ENCODE measurements around the gene ZNF367. TPM values are rescaled to one million over a fixed set of nuclear protein-coding genes. Genes with fewer than 3 reads are reported as not detected.

ZNF367 gene
- total RNA-seq, 6 experiments from 2014 or later, result 6.1 to 12.2 (median 11.5) TPM

- peaks cover 29% of the 10 kb centered on the region for H3K36me3 Mint-ChIP-seq (ENCODE audit: low read depth)
- peak overlapping the region; percentile 69 for H3K4me3 Mint-ChIP-seq
- H3K4me1 Mint-ChIP-seq (ENCODE audit: low read depth), result peaks cover 36% of the 10 kb centered on the region
- DNase-seq, result peak; percentile 60
- peak overlapping the region; percentile 80 for H3K27ac Mint-ChIP-seq
- TF ChIP-seq CTCF (IDR thresholded peaks at IDR 0.05), result no peak
- H3K27me3 Mint-ChIP-seq (ENCODE audit: insufficient read depth), result no peaks in the 10 kb centered on the region
- no peaks in the 10 kb centered on the region for H3K9me3 Mint-ChIP-seq
These were observed 42.7 kb upstream of the ZNF367 start for GRCh38 chr9:96460882-96461281.

- peak overlapping the region; percentile 69; the same call in 1 of the 2 replicates for H3K4me3 Mint-ChIP-seq
- no peak for DNase-seq
These were observed 42.3 kb upstream of the ZNF367 start for GRCh38 chr9:96460470-96460869.

GRCh38 chr9:96459268-96460007, 41.3 kb upstream of the ZNF367 start:
- no peak for TF ChIP-seq CTCF (IDR thresholded peaks at IDR 0.05)
- no peaks in the 10 kb centered on the region for H3K9me3 Mint-ChIP-seq
- H3K4me1 Mint-ChIP-seq (ENCODE audit: low read depth), result peaks cover 36% of the 10 kb centered on the region
- H3K36me3 Mint-ChIP-seq (ENCODE audit: low read depth), result peaks cover 20% of the 10 kb centered on the region
- no peaks in the 10 kb centered on the region for H3K27me3 Mint-ChIP-seq (ENCODE audit: insufficient read depth)
- peak overlapping the region; percentile 51; the same call in 1 of the 2 replicates for H3K27ac Mint-ChIP-seq
- no peak overlapping the region; the same call in 1 of the 2 replicates for H3K4me3 Mint-ChIP-seq
- DNase-seq, result no peak

More at GRCh38 chr9:96460470-96460869, 42.3 kb upstream of the ZNF367 start:
- no peaks in the 10 kb centered on the region for H3K9me3 Mint-ChIP-seq
- no peak for TF ChIP-seq CTCF (IDR thresholded peaks at IDR 0.05)
- peak overlapping the region; percentile 82 for H3K27ac Mint-ChIP-seq
- peaks cover 25% of the 10 kb centered on the region for H3K36me3 Mint-ChIP-seq (ENCODE audit: low read depth)
- H3K27me3 Mint-ChIP-seq (ENCODE audit: insufficient read depth), result no peaks in the 10 kb centered on the region
- peaks cover 36% of the 10 kb centered on the region for H3K4me1 Mint-ChIP-seq (ENCODE audit: low read depth)

GRCh38 chr9:96458226-96458625, 40.1 kb upstream of the ZNF367 start:
- H3K4me1 Mint-ChIP-seq (ENCODE audit: low read depth), result peaks cover 44% of the 10 kb centered on the region
- H3K27me3 Mint-ChIP-seq (ENCODE audit: insufficient read depth), result no peaks in the 10 kb centered on the region
- H3K4me3 Mint-ChIP-seq, result no peak overlapping the region
- H3K9me3 Mint-ChIP-seq, result no peaks in the 10 kb centered on the region
- TF ChIP-seq CTCF (IDR thresholded peaks at IDR 0.05), result no peak
- DNase-seq, result no peak
- H3K27ac Mint-ChIP-seq, result no peak overlapping the region
- H3K36me3 Mint-ChIP-seq (ENCODE audit: low read depth), result peaks cover 20% of the 10 kb centered on the region

GRCh38 chr9:96457266-96457665, 39.1 kb upstream of the ZNF367 start:
- no peak for TF ChIP-seq CTCF (IDR thresholded peaks at IDR 0.05)
- H3K9me3 Mint-ChIP-seq, result no peaks in the 10 kb centered on the region
- no peak for DNase-seq
- H3K4me1 Mint-ChIP-seq (ENCODE audit: low read depth), result peaks cover 50% of the 10 kb centered on the region
- H3K4me3 Mint-ChIP-seq, result no peak overlapping the region
- H3K27ac Mint-ChIP-seq, result no peak overlapping the region
- H3K27me3 Mint-ChIP-seq (ENCODE audit: insufficient read depth), result no peaks in the 10 kb centered on the region
- H3K36me3 Mint-ChIP-seq (ENCODE audit: low read depth), result peaks cover 20% of the 10 kb centered on the region
